Measurements from ENCODE around the gene VPS45. TPM values are rescaled to one million over a fixed set of nuclear protein-coding genes. Genes with fewer than 3 reads are reported as not detected.
A peak's percentile ranks its signal among the peaks of the same experiment; 100 is the strongest.
"Not testable (repeated sequence)": the region's sequence is repeated elsewhere in the genome, so short reads cannot be mapped to it uniquely, and the experiment has no call there.

Gene VPS45
- total and polyA plus RNA-seq, 2 experiments from 2014 or later, result 41.7 to 42.0 TPM

GRCh38 chr1:150051089-150051373 is 16.5 kb upstream of the VPS45 start:
- H3K4me1 ChIP-seq (ENCODE audit: insufficient read depth), result peaks cover 5% of the 10 kb centered on the region
- no peaks in the 10 kb centered on the region for H3K79me2 ChIP-seq (ENCODE audit: insufficient read depth)
- 53 to 55% methylated on average over 7 of the region's 7 CpGs for WGBS, 2 experiments (ENCODE audit: low coverage in 1 of 2, low lambda C conversion rate in 2 of 2, missing lambda C conversion rate in 2 of 2)
- no peaks in the 10 kb centered on the region for H3F3A ChIP-seq (ENCODE audit: insufficient read depth)
- no peak overlapping the region for H3K9ac ChIP-seq
- H4K20me1 ChIP-seq (ENCODE audit: insufficient read depth), result no peaks in the 10 kb centered on the region
- H3K27ac ChIP-seq, result no peak overlapping the region
- H2AFZ ChIP-seq, result no peak overlapping the region
- H3K9me2 ChIP-seq (ENCODE audit: insufficient read depth), result no peaks in the 10 kb centered on the region
- no peak for DNase-seq
- H3K4me2 ChIP-seq (ENCODE audit: unreplicated experiment), result no peak overlapping the region
- H3K36me3 ChIP-seq (ENCODE audit: low read depth), result no peaks in the 10 kb centered on the region
- H3K27me3 ChIP-seq (replicated peaks; ENCODE audit: insufficient read depth), result no peaks in the 10 kb centered on the region
- no peaks in the 10 kb centered on the region for H3K9me3 ChIP-seq (ENCODE audit: low read depth)
- TF ChIP-seq EZH2phosphoT487 (IDR thresholded peaks at IDR 0.05; ENCODE audit: insufficient read depth, low read depth), result no peak
- no peak for TF ChIP-seq EZH2 (IDR thresholded peaks at IDR 0.05; ENCODE audit: insufficient read depth, poor library complexity, severe bottlenecking)
- H3K4me3 ChIP-seq, result no peak overlapping the region
- in situ Hi-C loops (cut with MboI), result loop anchor here (10.0 kb wide), 1 partner anchor 86 kb away; no protein-coding TSS in a partner anchor

DNA sequence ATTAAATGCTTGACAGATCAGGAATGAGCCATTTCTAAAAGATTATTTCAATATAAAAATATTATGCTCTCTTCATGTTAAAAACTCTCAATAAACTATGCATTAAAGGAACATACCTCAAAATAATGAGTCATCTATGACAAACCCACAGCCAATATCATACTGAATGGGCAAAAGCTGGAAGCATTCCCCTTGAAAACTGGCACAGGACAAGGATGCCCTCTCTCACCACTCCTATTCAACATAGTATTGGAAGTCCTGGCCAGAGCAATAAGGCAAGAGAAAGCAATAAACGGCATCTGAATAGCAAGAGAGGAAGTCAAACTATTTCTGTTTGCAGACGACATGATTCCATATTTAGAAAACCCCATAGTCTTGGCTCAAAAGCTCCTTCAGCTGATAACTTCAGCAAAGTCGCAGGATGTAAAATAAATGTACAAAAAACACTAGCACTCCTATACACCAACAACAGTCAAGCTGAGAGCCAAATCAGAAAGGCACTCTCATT is 15.6 kb upstream of the VPS45 start:
- not testable (repeated sequence) for H3K36me3 ChIP-seq (ENCODE audit: low read depth); H3K9ac ChIP-seq; H3K27me3 ChIP-seq (replicated peaks; ENCODE audit: insufficient read depth); H3K27ac ChIP-seq; H3K9me3 ChIP-seq (ENCODE audit: low read depth); H3K4me3 ChIP-seq; DNase-seq; H3K9me2 ChIP-seq (ENCODE audit: insufficient read depth); H3F3A ChIP-seq (ENCODE audit: insufficient read depth); H2AFZ ChIP-seq; H4K20me1 ChIP-seq (ENCODE audit: insufficient read depth); H3K4me1 ChIP-seq (ENCODE audit: insufficient read depth); H3K79me2 ChIP-seq (ENCODE audit: insufficient read depth)
- in situ Hi-C loops (cut with MboI), result loop anchor here (10.0 kb wide), 1 partner anchor 87 kb away; no protein-coding TSS in a partner anchor
- 12 to 20% methylated on average over 3 of the region's 3 CpGs for WGBS, 2 experiments (ENCODE audit: low coverage in 1 of 2, low lambda C conversion rate in 2 of 2, missing lambda C conversion rate in 2 of 2)
- peak overlapping the region; percentile 3 for H3K4me2 ChIP-seq (ENCODE audit: unreplicated experiment)

DNA sequence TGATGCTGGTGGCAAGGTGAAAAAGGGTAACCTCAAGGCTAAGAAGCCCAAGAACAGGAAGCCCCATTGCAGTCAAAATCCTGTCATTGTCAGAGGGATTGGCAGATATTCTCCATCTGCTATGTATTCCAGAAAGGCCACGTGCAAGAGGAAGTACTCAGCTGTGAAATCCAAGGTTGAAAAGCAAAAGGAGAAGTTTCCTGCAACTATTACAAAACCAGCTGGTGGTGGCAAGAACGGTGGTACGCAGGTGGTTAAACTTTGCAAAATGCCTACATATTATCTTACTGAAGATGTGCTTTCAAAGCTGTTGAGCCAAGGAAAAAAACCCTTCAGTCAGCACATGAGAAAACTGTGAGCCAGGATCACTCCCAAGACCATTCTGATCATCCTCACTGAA is 13.7 kb upstream of the VPS45 start:
- Histone ChIP-seq H3K79me2 (ENCODE audit: insufficient read depth) (no peaks in the 10 kb centered on the region), H3K36me3 (ENCODE audit: low read depth) (no peaks in the 10 kb centered on the region), H3K9me2 (ENCODE audit: insufficient read depth) (no peaks in the 10 kb centered on the region), H3K9ac (no peak overlapping the region), H3K27me3 (replicated peaks; ENCODE audit: insufficient read depth) (no peaks in the 10 kb centered on the region), H3K9me3 (ENCODE audit: low read depth) (no peaks in the 10 kb centered on the region), H2AFZ (no peak overlapping the region), H3K4me1 (ENCODE audit: insufficient read depth) (peaks cover 5% of the 10 kb centered on the region), H3F3A (ENCODE audit: insufficient read depth) (no peaks in the 10 kb centered on the region), H3K4me2 (ENCODE audit: unreplicated experiment) (no peak overlapping the region), H3K4me3 (no peak overlapping the region), H3K27ac (no peak overlapping the region), H4K20me1 (ENCODE audit: insufficient read depth) (no peaks in the 10 kb centered on the region)
- DNase-seq, result no peak
- in situ Hi-C loops (cut with MboI), result loop anchor here (10.0 kb wide), 1 partner anchor 89 kb away; no protein-coding TSS in a partner anchor
- WGBS, 2 experiments (ENCODE audit: low coverage in 1 of 2, low lambda C conversion rate in 2 of 2, missing lambda C conversion rate in 2 of 2), result 57 to 59% methylated on average over 3 of the region's 3 CpGs
- TF ChIP-seq EZH2phosphoT487 (IDR thresholded peaks at IDR 0.05; ENCODE audit: insufficient read depth, low read depth) (no peak), EZH2 (IDR thresholded peaks at IDR 0.05; ENCODE audit: insufficient read depth, poor library complexity, severe bottlenecking) (no peak)

DNA sequence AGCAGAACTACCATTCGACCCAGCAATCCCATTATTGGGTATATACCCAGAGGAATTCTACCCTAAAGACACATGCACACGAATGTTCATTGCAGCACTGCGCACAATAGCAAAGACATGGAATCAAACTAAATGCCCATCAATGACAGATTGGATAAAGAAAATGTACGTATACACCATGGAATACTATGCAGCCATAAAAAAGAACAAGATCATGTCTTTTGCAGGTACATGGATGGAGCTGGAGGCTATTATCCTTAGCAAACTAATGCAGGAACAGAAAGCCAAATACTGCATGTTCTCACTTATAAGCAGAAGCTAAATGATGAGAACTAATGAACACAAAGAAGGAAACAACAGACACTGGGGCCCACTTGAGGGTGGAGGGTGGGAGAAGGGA is 12.1 kb upstream of the VPS45 start:
- H3K4me2 ChIP-seq (ENCODE audit: unreplicated experiment); H3K9me3 ChIP-seq (ENCODE audit: low read depth); H3K27me3 ChIP-seq (replicated peaks; ENCODE audit: insufficient read depth); H3K79me2 ChIP-seq (ENCODE audit: insufficient read depth); H3K36me3 ChIP-seq (ENCODE audit: low read depth); H3K4me1 ChIP-seq (ENCODE audit: insufficient read depth); H3K9ac ChIP-seq; H3K9me2 ChIP-seq (ENCODE audit: insufficient read depth); DNase-seq; H3K27ac ChIP-seq; H2AFZ ChIP-seq; H4K20me1 ChIP-seq (ENCODE audit: insufficient read depth); H3K4me3 ChIP-seq; H3F3A ChIP-seq (ENCODE audit: insufficient read depth): not testable (repeated sequence)
- WGBS, 2 experiments (ENCODE audit: low coverage in 1 of 2, low lambda C conversion rate in 2 of 2, missing lambda C conversion rate in 2 of 2), result 84 to 86% methylated on average over 4 of the region's 4 CpGs
- in situ Hi-C loops (cut with MboI), result loop anchor here (10.0 kb wide), 1 partner anchor 91 kb away; no protein-coding TSS in a partner anchor

DNA sequence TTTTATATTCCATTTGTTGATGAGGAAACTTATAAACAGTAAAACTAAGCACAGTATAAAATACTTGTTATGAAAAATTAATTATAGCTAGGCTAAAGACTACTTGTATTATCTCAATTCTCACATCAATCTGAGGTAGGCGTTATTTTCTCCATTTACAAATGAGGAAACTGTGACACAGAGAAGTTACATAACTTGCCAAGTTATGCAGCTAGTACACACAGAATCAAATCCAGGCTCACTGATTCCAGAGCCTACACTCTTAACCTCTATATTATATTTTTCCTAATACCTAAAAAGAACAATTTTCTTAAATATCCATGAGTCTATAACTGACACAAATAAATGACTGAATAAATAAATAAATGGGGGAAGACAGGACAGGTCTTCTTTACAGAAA is 11.2 kb upstream of the VPS45 start:
- Histone ChIP-seq H2AFZ (no peak overlapping the region), H4K20me1 (ENCODE audit: insufficient read depth) (no peaks in the 10 kb centered on the region), H3K9ac (no peak overlapping the region), H3K4me2 (ENCODE audit: unreplicated experiment) (no peak overlapping the region), H3K79me2 (ENCODE audit: insufficient read depth) (no peaks in the 10 kb centered on the region), H3K27me3 (replicated peaks; ENCODE audit: insufficient read depth) (no peaks in the 10 kb centered on the region), H3K9me2 (ENCODE audit: insufficient read depth) (no peaks in the 10 kb centered on the region), H3K36me3 (ENCODE audit: low read depth) (no peaks in the 10 kb centered on the region), H3K9me3 (ENCODE audit: low read depth) (no peaks in the 10 kb centered on the region), H3K4me3 (no peak overlapping the region), H3F3A (ENCODE audit: insufficient read depth) (no peaks in the 10 kb centered on the region), H3K4me1 (ENCODE audit: insufficient read depth) (peaks cover 9% of the 10 kb centered on the region), H3K27ac (no peak overlapping the region)
- WGBS, 2 experiments (ENCODE audit: low coverage in 1 of 2, low lambda C conversion rate in 2 of 2, missing lambda C conversion rate in 2 of 2), result 44 to 55% methylated on average over 1 of the region's 1 CpG
- in situ Hi-C loops (cut with MboI), result loop anchor here (10.0 kb wide), 1 partner anchor 92 kb away; no protein-coding TSS in a partner anchor
- DNase-seq, result no peak
- TF ChIP-seq EZH2phosphoT487 (IDR thresholded peaks at IDR 0.05; ENCODE audit: insufficient read depth, low read depth) (no peak), EZH2 (IDR thresholded peaks at IDR 0.05; ENCODE audit: insufficient read depth, poor library complexity, severe bottlenecking) (no peak)
